ENCODE results near the gene LILRB2. TPM values are rescaled to one million over a fixed set of nuclear protein-coding genes. Genes with fewer than 3 reads are reported as not detected.
"Not testable (repeated sequence)": the region's sequence is repeated elsewhere in the genome, so short reads cannot be mapped to it uniquely, and the experiment has no call there.

LILRB2 gene
- polyA plus RNA-seq, 5 donors = 1.5 to 3.3 (median 1.7) TPM

DNA sequence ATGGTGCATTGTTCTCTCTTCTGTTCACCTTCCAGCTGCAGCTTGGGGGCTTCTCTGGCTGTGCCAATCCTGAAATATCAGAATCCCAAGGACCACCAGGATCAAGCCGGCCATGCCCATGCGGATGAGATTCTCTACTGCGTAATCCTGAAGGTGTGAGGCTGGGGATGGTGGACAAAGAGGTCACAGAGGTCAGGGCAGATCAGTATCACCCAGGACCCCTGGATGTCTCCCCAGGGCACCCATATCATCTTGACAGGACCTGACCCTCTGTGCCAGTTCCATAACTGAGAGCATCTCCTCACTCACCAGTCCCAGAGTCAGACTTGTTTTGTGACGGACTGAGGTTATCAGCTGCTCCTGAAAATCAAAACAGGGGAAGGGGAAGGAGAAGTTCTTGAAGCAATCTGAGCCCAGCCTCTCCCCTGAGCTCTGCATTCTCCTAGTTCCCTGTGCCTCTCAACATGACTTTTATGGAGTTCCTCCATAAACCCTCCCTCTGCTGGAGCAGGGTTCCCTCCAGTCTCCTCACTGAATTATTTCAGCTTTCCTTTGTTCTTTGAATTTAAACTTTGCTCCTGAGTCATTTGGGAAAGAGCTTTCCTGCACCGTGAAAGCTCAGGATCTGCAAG, 26.6 kb upstream of the LILRB2 start:
- no peak for DNase-seq

DNA sequence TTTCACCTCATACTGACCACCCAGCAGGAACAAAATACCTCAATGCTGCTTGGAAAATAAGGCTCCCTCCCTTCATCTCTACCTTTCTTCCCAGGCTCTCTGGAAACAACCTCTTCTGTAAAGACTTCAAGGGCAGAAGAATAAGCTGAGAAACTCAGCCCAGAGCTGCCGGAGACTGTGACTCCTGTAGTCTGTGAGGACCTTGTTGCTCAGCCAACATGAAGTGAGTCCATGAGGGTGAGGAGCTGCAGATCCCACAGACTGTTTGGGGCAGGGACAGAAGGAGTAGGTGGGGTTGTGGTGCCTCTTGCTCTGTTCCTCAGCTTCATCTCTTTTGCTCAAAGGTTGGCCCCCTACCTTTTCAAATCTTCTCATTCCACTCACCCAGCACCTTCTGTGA, 24.2 kb upstream of the LILRB2 start:
- DNase-seq = no peak

DNA sequence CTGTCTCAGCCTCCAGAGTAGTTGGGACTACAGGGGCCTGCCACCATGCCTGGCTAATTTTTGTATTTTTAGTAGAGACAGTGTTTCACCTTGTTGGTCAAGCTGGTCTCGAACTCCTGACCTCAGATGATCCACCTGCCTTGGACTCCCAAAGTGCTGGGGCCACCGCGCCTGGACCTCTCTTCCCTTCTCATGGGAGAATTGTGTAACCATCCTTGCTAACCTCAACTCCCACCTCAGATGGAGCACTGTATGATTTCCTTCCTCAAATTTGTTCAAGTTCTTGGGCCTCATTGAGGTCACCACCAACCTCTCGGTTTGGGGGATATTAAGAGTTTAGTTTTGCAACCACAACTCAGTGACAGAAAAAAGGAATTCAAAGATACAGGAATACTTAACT, 21.3 kb upstream of the LILRB2 start:
- no peak for DNase-seq

DNA sequence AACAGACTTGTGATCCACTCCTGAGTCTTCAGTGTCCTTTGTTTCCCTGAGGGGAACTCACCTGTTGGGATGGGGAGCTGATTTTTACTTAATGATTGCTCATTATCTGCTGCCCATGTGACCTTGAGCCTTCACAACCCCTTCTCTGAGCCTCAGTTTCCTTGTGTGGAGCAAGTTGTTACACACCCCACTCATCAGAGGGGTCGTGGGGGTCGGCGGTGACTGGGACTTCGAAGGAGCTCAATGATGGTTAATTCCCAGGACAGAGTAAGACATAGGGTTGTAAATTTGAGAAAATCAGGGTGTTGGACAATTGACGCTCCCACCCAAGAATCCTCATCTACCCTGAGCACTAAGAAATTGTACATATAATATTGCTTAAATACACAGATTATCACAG, 18.6 kb upstream of the LILRB2 start:
- no peak for DNase-seq

DNA sequence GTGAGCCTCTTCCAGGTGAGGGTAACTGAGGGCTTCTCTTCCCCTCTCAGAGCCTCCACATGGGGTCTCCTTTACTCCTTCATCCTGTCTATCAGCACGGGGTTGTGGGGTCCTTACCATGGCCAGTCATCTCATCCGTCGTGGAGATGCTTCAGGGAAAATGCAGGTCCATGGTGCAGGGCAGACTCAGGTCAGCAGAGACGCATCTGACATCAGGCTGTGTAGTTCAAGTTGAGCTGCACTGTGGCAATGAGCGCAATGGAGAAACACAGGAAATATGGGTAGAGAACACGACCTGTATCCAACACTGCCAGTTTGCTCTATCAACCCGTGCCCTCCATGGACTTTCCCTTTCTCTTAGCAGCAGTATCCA, 18.2 kb upstream of the LILRB2 start:
- no peak for DNase-seq

DNA sequence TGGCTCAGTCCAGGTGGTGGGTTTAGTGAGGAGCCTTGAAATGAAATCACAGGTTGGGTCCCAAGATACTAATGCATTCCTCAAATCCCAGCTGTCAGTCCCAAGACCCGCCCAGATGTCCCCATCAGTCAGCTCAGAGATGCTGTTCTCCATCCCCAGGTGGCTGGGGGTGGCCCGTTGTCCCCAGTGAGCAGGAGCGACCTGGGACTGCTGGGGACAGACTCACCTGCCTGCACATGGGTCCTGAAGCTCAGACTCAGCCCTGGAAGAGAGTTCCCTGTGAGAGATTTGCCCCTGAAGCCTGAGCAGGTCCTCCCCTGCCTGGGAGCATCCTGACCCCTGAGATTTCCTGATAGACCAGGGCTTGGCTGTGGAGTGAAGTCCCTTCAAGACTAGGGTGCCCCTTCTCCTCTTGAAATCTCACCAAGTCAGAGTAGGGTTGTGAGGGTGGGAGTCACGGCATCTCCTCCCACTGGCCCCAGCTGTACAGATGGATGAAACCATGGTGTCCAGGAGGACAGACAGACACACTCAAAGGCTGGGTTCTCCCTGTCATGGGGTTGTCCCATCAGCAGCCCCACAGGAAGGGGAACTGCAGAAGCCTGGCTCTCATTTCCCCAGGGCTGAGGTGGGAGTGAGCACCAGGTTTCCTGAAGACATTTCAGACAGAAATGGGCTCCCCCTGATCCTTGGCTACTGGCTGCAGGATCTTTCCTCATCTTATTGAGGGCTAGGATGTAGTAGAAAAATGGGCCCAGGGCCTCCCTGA, 17.6 kb upstream of the LILRB2 start:
- no peak for DNase-seq

DNA sequence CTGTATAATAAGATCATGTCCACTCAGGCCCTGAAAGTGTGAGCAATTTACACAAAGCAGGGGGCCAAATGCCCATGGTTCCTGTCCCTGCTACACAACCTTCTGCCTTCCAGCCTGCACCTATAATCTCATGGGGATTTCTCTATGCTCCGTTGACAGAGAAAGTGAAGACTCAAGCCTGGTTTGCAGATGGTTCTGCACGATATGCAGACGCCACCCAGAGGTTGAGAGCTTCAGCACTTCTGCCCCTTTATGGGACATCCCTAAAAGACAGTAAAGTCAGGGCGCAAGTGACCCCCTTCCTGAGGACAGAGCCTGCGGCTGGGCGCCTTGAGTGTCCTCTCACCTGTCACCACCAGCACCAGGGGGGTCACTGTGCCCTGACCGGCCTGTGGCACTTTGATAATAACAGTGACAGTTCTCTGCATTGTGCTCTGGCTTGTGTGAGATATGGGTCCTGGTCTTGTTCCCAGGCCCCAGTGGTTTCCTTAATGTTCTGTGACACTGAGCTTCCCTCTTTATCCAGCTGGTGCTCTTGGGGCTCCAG, 16.9 kb upstream of the LILRB2 start:
- DNase-seq = no peak

DNA sequence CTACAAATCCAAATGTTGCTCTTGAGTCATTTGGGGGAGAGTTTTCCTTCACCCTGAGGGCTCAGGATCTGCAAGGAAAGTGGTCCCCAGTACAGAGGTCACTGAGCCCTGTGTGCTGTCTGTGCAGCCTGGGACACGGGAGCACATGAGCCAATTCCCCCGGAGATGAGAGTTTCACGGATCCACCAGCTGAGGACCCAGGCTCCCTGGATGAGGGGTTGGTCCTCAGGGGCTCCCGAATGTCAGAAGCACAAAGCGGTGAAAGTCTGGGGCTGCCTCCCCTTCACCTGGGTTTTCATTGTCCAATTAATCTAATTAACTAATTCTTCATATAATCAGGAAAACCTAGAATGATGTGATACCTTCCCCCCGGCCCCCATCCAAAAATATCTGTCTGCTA, 13.6 kb upstream of the LILRB2 start:
- DNase-seq = no peak

DNA sequence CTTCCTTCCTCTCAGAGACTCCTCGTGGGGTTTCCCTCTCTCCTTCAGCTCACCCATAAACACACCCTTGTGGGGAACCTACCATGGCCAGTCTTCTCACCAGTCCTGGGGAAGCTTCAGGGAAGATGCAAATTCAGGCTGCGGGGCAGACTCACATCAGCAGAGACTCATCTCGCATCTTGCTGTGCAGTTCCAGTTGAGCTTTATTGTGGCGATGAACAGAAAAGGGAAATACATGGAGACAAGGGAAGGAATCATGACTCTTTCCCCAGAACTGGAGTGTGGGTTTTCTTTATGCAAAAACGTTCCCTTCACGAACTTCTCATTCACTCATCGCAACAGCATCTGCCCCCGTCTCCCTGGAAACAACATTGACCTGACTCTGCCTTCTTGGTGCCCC, 8.2 kb upstream of the LILRB2 start:
- DNase-seq = not testable (repeated sequence)

DNA sequence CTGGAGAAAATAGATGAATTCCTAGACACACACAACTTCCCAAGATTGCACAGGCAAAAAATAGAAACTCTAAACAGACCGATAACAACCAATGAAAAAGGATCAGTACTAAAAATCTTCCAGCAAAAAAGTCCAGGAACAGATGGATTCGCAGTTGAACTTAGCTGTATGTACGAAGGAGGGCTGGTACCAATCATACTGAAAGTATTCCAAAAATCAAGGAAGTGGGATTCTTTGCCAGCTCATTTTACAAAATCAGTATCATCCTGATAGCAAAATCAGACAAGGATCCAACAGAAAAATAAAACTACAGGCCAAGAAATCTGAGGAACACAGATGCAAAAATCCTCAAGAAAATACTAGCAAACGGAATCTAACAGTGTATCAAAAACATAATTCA, 6.5 kb upstream of the LILRB2 start:
- DNase-seq = no peak

DNA sequence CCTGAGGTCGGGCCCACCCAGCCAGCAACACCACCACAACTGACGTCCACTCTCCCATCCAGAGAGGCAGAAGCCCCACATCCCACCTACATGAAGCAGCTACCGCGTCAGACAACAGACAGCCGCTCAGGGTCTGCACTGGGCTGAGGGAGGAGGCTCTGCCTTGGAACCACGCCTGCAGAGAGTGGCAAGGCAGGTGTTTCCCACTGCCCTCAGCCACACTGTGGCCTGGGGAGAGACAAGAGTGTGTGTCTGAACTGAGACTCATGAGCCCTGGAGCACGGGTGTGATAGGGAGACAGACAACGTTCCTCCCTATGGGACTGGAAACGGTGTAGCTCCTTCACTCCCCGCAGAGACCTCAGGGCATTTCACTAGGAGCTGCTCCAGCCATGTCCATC, 5.4 kb upstream of the LILRB2 start:
- DNase-seq = not testable (repeated sequence)

DNA sequence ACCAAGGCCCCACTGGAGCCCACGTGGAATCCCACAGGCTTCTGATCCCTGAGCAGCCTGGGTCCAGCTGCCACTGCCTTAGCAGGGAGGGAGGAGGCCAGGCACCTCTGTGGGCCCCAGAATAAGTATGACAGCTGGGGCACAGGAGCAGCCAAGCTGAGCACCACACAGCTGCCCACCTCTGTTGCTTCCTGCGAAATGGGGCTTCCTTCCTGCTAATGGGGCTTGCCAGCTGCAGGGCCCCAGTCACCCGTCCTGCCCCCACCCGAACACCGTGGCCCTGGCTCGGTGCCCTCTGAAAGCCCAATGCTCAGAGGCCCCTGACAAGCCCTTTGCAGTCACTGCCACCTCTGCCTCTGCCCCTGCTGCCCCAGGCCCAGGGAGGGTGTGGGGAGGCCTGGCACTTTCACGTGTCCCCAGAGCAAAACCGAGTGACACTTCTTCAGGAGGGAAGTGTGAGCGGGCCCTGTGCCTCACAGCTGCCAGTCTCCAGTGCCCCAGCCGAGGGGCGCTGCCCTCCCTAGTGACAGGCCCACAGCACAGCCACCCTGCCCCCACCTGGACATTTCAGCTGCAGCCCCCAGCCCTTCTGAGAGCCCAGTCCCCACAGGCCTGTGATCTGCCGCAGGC, 4.6 kb upstream of the LILRB2 start:
- DNase-seq = not testable (repeated sequence)

DNA sequence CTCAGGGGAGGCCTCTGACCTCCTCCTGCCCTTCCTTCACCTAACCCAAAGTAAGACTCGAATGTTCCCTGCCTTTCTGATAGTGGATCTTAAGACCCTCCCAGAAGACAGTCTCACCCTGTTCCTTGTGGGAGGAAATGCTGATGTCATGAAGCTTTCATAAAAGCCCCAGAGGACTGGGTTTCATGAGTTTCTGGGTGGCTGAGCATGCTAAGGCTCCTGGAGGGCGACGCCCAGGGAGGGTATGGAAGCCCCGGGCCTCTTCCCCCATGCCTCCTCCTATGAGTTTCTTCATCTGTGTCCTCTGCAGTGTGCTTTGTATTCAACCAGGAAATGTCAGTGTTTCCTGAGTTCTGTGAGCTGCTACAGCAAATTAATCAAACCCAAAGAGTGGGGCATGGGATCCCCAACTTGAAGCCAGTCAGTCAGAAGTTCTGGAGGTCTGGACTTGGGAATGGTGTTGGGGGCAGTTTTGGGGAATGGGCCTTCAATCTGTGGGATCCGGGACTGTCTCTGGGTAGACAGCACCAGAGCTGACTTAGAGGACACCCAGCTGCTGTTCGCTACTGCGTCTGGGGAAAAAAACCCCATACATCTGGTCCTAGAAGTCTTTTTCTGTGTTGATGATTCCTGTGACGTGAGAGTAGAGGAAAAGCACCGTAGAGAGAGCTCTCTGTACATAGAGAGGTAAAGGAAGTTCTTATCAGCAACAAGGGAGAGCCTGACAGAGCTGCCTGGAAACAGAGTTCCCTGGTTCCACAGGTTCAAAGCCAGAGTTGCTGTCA, 2.0 kb upstream of the LILRB2 start:
- DNase-seq = peak in 1 of 2 donors; percentile 20

DNA sequence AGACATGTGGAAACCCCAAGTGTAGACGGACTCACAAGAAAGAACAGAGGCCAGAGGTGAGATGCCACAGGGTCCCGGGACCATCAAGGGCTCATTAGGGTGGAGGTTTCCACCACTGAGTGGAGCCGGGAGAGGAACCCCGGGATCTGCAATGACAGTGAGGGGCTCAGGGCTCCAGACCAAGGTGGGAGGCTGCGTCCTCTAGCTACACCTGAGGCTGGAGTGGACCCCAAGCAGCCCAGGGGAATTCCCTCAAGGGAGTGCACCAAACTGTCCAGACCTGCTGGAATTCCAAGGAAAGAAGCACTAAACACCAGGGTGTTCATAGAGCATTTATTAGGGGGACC, 792 bp upstream of the LILRB2 start:
- not testable (repeated sequence) for DNase-seq

DNA sequence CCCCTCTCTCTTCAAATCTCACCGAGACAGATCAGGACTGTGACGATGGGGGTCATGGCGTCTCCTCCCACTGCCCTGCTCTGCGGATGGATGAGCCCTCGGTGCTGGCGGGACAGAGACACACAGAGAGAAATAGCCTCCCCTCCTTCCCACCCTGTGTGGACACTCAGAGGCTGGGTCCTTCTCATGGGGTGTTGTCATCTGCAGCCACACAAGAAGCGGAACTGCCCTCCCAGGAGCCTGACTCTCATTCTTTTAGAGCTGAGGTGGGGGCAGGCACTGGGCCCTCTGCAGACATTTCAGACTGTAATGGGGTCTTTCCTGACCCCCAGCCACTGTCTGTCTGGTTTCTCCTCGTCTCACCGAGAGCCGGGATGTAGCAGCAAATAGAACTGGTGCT, 469 bp downstream of the LILRB2 start:
- not testable (repeated sequence) for DNase-seq

DNA sequence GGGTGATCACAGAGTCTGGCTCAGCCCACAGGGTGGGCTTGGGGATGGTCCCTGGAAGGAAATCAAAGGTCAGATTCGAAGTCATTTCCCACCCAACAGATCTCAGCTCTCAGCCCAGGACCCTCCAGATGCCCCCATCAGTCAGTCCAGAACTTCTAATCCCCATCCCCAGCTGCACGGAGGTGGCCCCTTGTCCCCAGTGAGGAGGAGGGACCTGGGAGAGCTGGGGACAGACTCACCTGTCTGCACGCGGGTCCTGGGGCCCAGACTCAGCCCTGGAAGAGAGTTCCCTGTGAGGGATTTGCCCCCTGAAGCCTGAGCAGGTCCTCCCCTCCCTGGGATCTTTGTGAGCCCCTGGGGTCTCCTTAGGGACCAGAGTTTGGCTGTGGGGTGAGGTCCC, 885 bp downstream of the LILRB2 start:
- not testable (repeated sequence) for DNase-seq

DNA sequence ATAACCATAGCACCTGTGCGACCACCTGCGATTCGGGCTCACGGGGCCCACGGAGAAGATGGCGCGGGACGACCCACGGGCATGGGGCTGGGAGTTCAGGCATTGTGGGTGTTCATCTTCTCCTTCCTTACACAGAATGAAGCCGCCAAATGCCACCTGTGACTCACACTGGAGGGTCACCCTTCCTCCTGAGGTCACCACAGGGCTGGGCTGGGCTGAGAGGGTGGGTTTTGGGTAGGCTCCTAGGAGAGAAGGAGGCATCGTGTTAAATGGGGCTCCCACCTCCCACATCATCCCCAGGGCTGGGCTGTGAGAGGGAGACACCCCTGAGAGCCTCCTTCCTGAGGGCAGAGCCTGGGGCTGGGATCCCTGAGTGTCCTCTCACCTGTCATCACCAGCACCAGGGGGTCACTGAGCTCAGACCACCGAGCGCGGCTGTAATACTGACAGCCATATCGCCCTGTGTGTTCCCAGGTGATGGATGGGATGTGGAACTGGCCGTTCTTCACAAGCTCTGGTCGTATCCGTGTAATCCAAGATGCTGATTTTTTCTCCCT, 1.4 kb downstream of the LILRB2 start:
- DNase-seq = no peak

DNA sequence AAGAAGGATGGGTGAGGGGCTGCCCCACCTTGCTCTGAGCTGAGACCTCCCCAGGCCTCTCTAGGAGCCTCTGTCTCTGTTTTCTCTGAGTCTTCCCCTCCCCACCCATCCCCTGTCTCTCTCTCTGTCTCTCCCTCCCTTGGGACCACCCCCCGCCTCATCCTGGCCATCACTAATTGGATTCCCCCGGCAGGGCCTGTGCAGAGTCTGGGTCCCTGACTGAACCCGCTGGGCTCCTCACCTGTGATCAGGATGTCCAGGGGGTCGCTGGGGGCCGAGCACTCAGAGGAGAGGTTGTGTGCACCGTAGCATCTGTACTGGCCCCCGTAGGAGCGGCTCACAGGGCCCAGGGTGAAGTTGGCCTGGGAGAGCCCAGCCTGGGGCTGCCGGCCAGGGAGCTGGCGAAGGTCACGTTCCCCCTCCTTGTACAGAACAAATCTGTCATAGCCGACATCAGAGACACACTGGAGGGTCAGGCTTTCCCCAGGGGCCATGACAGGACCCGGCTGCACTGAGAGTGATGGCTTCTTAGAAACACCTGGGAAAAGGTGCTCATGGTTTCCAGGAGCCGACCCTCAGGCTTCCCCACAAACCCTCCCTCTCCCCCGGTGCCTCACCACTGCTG, 2.2 kb downstream of the LILRB2 start:
- not testable (repeated sequence) for DNase-seq

DNA sequence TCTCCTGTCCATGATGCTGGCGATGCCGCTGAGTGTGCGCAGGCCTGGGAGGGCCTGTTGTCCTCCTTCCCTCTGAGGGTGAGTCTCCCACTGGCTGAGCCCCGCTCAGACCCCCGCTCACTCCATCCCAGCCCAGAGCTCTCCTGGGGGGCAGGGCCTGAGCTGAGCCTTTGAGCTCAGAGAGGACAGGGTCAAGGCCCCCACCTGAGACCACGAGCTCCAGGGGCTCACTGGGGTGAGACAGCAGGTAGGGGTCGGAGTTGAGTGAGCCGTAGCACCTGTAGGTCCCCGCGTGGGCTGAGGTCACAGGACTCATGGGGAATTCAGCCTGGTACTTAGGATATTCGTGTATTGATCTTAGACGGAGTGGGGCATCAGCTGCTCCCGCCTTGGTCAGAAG, 2.9 kb downstream of the LILRB2 start:
- not testable (repeated sequence) for DNase-seq

DNA sequence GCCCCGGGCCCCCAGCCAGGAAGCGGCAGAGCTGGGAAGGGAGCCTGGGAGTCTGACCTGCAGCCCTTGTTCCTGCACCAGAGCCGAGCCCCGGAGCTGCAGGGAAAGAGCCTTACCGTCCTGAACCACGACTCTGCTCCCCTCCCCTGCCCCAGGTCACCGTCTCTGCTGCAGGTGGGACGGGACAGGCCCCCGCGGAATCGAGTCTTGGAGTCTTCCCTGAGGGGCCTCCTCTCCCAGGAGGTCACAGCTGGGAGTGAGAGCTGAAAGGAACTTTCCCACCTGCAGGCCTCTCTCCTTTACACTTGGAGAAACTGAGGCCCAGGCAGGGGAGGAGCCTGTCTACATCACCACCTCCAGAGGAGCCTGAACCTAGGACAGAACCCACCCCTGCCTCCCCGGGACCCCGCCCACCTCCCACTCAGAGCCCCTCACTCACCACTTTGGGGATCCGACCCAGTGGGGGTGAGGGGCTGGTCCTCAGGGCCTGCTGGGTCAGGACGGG, 3.7 kb downstream of the LILRB2 start:
- DNase-seq = not testable (repeated sequence)

DNA sequence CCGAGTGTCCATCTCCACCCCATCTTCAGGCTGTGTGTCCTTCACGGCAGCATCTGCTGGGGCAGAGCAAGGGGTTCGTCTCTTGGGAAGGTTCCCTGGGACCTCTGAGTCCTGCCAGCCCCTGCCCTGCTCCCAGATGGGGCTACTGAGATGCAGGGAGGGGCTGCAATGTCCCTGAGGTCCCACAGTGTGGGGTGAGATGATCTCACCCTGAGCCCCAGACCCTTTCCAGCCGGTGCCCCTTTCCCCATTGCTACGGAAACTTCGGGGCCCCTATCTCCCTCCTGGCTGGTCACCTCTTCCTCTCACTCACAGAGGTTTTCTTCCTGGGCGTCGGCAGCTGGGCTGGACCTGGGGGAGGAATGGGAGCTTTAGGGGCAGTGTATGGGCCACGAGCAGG, 5.0 kb downstream of the LILRB2 start:
- DNase-seq = no peak
